ENCODE results near the gene GSDME. TPM values are rescaled to one million over a fixed set of nuclear protein-coding genes. Genes with fewer than 3 reads are reported as not detected.

GSDME gene
- total RNA-seq = 24.6 TPM

DNA sequence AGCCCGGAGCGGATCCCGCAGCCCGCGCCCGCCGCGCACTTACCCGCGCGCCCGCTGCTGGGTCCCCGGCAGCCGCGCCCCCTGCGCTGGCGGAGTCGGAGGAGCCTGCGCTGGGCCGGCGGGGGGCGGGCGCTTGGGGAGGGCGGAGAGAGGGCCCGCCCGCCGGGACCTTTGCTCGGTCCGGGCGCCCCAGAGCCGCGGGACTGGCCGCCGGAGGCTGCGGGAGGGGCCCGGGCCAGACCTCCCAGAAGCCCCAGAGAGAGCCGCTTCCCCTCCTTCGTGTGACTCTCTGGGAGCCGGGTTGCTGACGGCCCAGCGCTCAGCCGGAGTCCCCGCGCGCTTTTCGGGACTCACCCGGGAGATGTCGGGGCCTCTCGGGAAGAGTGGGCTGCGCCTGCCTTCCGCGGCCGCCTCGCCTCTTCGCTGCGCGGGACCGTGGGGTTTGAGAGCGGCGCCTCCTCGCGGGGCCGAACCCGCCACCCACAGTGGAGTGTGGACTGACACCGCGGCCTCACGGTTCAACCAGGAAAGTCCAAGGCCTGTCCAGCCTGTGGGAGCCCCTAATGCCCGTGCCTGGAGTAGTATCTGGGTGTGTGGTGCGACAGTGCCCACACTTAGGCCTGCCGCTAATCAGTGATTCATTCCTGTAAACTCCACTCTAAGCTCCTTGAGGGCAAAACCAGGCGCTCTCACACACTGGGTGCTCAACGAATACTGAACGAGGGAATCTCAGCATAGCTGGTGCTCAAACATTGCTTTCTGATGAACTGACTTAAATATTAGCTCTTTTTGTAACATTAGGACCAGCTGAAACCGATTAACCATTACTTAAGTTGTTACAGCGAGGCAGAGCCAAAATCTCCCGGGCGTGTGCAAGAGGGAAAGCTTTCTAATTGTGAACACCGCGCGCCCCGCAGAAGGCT, at the start of gene GSDME:
GSDME (minus strand) TSS at position 112 of the 923 bp plus-strand sequence. CDS start 7,690 bp downstream, outside the sequence.

Other genes starting within 250 kb of the GSDME start
- gene PALS2, start 184.0 kb downstream of the GSDME start, total RNA-seq = 45.1 TPM
- gene OSBPL3, start 222.7 kb upstream of the GSDME start, total RNA-seq = 11.1 TPM

Measured in camera-type eye (tissue), 1 donor.